LNCaP clone FGC (cell line): ENCODE measurements around the gene ARHGEF26.
"Not testable (repeated sequence)": the region's sequence is repeated elsewhere in the genome, so short reads cannot be mapped to it uniquely, and the experiment has no call there.

Experiments
- DNase-seq: peaks from one replicate; pipeline ENCODE4 v3.0.0-alpha.2; 2011; ENCODE audit warnings: low read depth
- H3K4me3 ChIP-seq: 2 replicates; pipeline ENCODE4 v1.5.1; 2011; ENCODE audit warnings: mild to moderate bottlenecking, low read depth, low read length, control low read depth
- CTCF ChIP-seq: IDR thresholded peaks from 2 replicates; pipeline ENCODE4 v1.5.1; 2012; ENCODE audit warnings: mild to moderate bottlenecking; ENCODE audit not compliant: control insufficient read depth, insufficient read depth; ENCODE audit errors: extremely low read depth

The ARHGEF26 gene

GRCh38 chr3:154086286-154086685 is 34.9 kb upstream of the ARHGEF26 start:
- no peak overlapping the region for H3K4me3 ChIP-seq
- no peak for DNase-seq
- no peak for TF ChIP-seq CTCF

GRCh38 chr3:154087756-154088480 is 33.3 kb upstream of the ARHGEF26 start:
- DNase-seq, H3K4me3 ChIP-seq: not testable (repeated sequence)

- no peak for TF ChIP-seq CTCF
- peak; percentile 95 for DNase-seq
- peak overlapping the region; percentile 6; the same call in 1 of the 2 replicates for H3K4me3 ChIP-seq
Measured at GRCh38 chr3:154089421-154090420, 31.5 kb upstream of the ARHGEF26 start.

GRCh38 chr3:154094051-154094450 is 27.1 kb upstream of the ARHGEF26 start:
- TF ChIP-seq CTCF, result no peak
- H3K4me3 ChIP-seq, result no peak overlapping the region
- DNase-seq, result no peak

- no peak for DNase-seq
- TF ChIP-seq CTCF, result peak; percentile 56
- H3K4me3 ChIP-seq, result no peak overlapping the region
Measured at GRCh38 chr3:154095832-154096421, 25.3 kb upstream of the ARHGEF26 start.

- no peak overlapping the region for H3K4me3 ChIP-seq
- no peak for TF ChIP-seq CTCF
Measured at GRCh38 chr3:154098376-154098775, 22.8 kb upstream of the ARHGEF26 start.

GRCh38 chr3:154100556-154100955 is 20.6 kb upstream of the ARHGEF26 start:
- H3K4me3 ChIP-seq, result no peak overlapping the region
- no peak for DNase-seq
- no peak for TF ChIP-seq CTCF

More at GRCh38 chr3:154098376-154098775, 22.8 kb upstream of the ARHGEF26 start:
- DNase-seq, result no peak
